ENCODE measurements around the gene CCDC178. TPM values are rescaled to one million over a fixed set of nuclear protein-coding genes. Genes with fewer than 3 reads are reported as not detected.

The CCDC178 gene
- total and polyA plus RNA-seq, 10 donors = 4.0 to 17.4 (median 8.0) TPM

- intact Hi-C loops (cut with DNase I; ENCODE audit: low total_unique reads) = no loop called here
- Histone ChIP-seq H3K9me3 (no peaks in the 10 kb centered on the region), H3K27me3 (replicated peaks in 1 of 7) (no peaks in the 10 kb centered on the region), H3K36me3 (no peaks in the 10 kb centered on the region), H3K27ac (peak overlapping the region; percentile 29 to 82 (median 68)), H3K4me1 (no peaks in the 10 kb centered on the region), H3K4me3 (no peak overlapping the region)
- TF ChIP-seq POLR2AphosphoS5 (IDR thresholded peaks at IDR 0.05) (no peak), POLR2A (IDR thresholded peaks at IDR 0.05) (no peak), CTCF (IDR thresholded peaks at IDR 0.05 in 8 of 11, conservative IDR thresholded peaks at IDR 0.05 in 3 of 11) (no peak)
- 67 to 84% (median 71%) methylated on average over 2 of the region's 2 CpGs for WGBS, 5 donors
- DNase-seq = no peak
Measured at GRCh38 chr18:33132657-33133056, 307.9 kb downstream of the CCDC178 start.

GRCh38 chr18:33128581-33128980 lies 311.9 kb downstream of the CCDC178 start:
- 62 to 79% (median 74%) methylated on average over 4 of the region's 4 CpGs for WGBS, 5 donors
- H3K27ac ChIP-seq = peak overlapping the region in 6 of 8 donors; percentile 1 to 82 (median 74)
- intact Hi-C loops (cut with DNase I; ENCODE audit: low total_unique reads) = no loop called here

GRCh38 chr18:33123862-33124518 lies 316.5 kb downstream of the CCDC178 start:
- intact Hi-C loops (cut with DNase I; ENCODE audit: low total_unique reads) = no loop called here
- peaks cover 0 to 3% (median under 1%) of the 10 kb centered on the region in 8 donors for H3K9me3 ChIP-seq
- H3K36me3 ChIP-seq = no peaks in the 10 kb centered on the region
- H3K27ac ChIP-seq = peak overlapping the region in 6 of 8 donors; percentile 14 to 56 (median 50)
- DNase-seq = no peak
- peaks cover 0 to 9% (median 0%) of the 10 kb centered on the region in 6 donors for H3K4me1 ChIP-seq
- H3K4me3 ChIP-seq = no peak overlapping the region
- no peaks in the 10 kb centered on the region for H3K27me3 ChIP-seq (replicated peaks in 1 of 7)
- no peak for TF ChIP-seq POLR2A (IDR thresholded peaks at IDR 0.05)
- TF ChIP-seq POLR2AphosphoS5 (IDR thresholded peaks at IDR 0.05) = no peak
- TF ChIP-seq CTCF (IDR thresholded peaks at IDR 0.05 in 8 of 11, conservative IDR thresholded peaks at IDR 0.05 in 3 of 11) = peak in 1 of 11 experiments; percentile 13
- 74 to 78% (median 76%) methylated on average over 7 of the region's 7 CpGs for WGBS, 5 donors

More at GRCh38 chr18:33128581-33128980, 311.9 kb downstream of the CCDC178 start:
- Histone ChIP-seq H3K36me3 (no peaks in the 10 kb centered on the region), H3K4me3 (no peak overlapping the region), H3K27me3 (replicated peaks in 1 of 7) (no peaks in the 10 kb centered on the region), H3K4me1 (peaks cover 0 to 9% (median 0%) of the 10 kb centered on the region in 6 donors), H3K9me3 (no peaks in the 10 kb centered on the region)
- TF ChIP-seq POLR2A (IDR thresholded peaks at IDR 0.05) (no peak), POLR2AphosphoS5 (IDR thresholded peaks at IDR 0.05) (no peak), CTCF (IDR thresholded peaks at IDR 0.05 in 8 of 11, conservative IDR thresholded peaks at IDR 0.05 in 3 of 11) (no peak)
- no peak for DNase-seq

- Histone ChIP-seq H3K27ac (peak overlapping the region in 3 of 8 donors; percentile 20 to 37 (median 28)), H3K27me3 (replicated peaks in 1 of 7) (no peaks in the 10 kb centered on the region), H3K4me1 (no peaks in the 10 kb centered on the region), H3K9me3 (peaks cover 0 to 14% (median 9%) of the 10 kb centered on the region in 8 donors), H3K36me3 (no peaks in the 10 kb centered on the region), H3K4me3 (no peak overlapping the region)
- WGBS, 5 donors = 4 to 11% (median 10%) methylated on average over 3 of the region's 3 CpGs
- intact Hi-C loops (cut with DNase I; ENCODE audit: low total_unique reads) = no loop called here
- peak; percentile 57 for DNase-seq
- TF ChIP-seq POLR2A (IDR thresholded peaks at IDR 0.05) = no peak
Measured at GRCh38 chr18:33116376-33116775, 324.1 kb downstream of the CCDC178 start.
